SK-N-SH (cell line): Measurements from ENCODE around the gene NPIPB2. TPM values are rescaled to one million over a fixed set of nuclear protein-coding genes. Genes with fewer than 3 reads are reported as not detected.

Experiments used
- CTCF ChIA-PET: fragments of 300-600, 350-600 bp; formaldehyde crosslinking; extraction: SDS; loops from one replicate; lab custom pipeline; 2021; lab: Yijun Ruan, JAX
- POLR2A ChIA-PET: fragments of 350-600 bp; sonication (Branson Sonifier 250); formaldehyde crosslinking; extraction: SDS; loops from one replicate; lab custom pipeline; 2020; ENCODE audit warnings: antibody characterized with exemption, inconsistent platforms; lab: Yijun Ruan, JAX
- DNase-seq: peaks from one replicate; pipeline ENCODE4 v3.0.0; 2012
- H2AFZ ChIP-seq: fragments of 200-600 bp; sonication (generic); 2 replicates; pipeline ENCODE4 v1.8.1; 2016; ENCODE audit warnings: antibody characterized with exemption, mild to moderate bottlenecking, low read depth
- H3F3A ChIP-seq: fragments of 200-600 bp; sonication (generic); replicated peaks from 2 replicates; pipeline ENCODE3; 2016; ENCODE audit warnings: antibody characterized with exemption, mild to moderate bottlenecking; ENCODE audit not compliant: insufficient read depth
- H3K27ac ChIP-seq, 2 experiments: fragments of 200-500 bp in 1 of 2; fragments of 200-600 bp in 1 of 2; sonication (Bioruptor generic) in 1 of 2; sonication (generic), shearing (Covaris generic) in 1 of 2; 2 replicates each; pipeline versions ENCODE4 v1.5.1 to v1.6.1; 2014 to 2016; ENCODE audit warnings: low read depth in 2 of 2, inconsistent platforms in 1 of 2, low read length in 1 of 2, mild to moderate bottlenecking in 1 of 2, mixed read lengths in 1 of 2
- H3K27me3 ChIP-seq: fragments of 200-600 bp; sonication (generic), shearing (Covaris generic); 2 replicates; pipeline ENCODE4 v1.6.1; 2016; ENCODE audit warnings: mixed run types; ENCODE audit not compliant: insufficient read depth
- H3K36me3 ChIP-seq, 2 experiments: fragments of 200-500 bp in 1 of 2; fragments of 200-600 bp in 1 of 2; sonication (Bioruptor generic) in 1 of 2; sonication (generic) in 1 of 2; replicated peaks in 1 of 2; 2 replicates each; pipeline versions ENCODE3 to v1.5.1; 2014 to 2016; ENCODE audit warnings: low read length in 1 of 2, mild to moderate bottlenecking in 1 of 2; ENCODE audit not compliant: insufficient read depth in 2 of 2, control insufficient read depth in 1 of 2
- H3K4me1 ChIP-seq, 2 experiments: fragments of 200-500 bp in 1 of 2; fragments of 200-600 bp in 1 of 2; sonication (Bioruptor generic) in 1 of 2; sonication (generic), shearing (Covaris generic) in 1 of 2; 2 replicates each; pipeline versions ENCODE4 v1.5.1 to v1.6.1; 2014 to 2016; ENCODE audit warnings: low read depth in 1 of 2, low read length in 1 of 2, mixed run types in 1 of 2; ENCODE audit not compliant: insufficient read depth in 2 of 2, control insufficient read depth in 1 of 2
- H3K4me2 ChIP-seq: fragments of 200-600 bp; sonication (generic), shearing (Covaris generic); 2 replicates; pipeline ENCODE4 v1.6.1; 2017; ENCODE audit warnings: mixed run types
- H3K4me3 ChIP-seq, 2 experiments: fragments of 200-500 bp in 1 of 2; fragments of 200-600 bp in 1 of 2; sonication (Bioruptor generic) in 1 of 2; sonication (generic), shearing (Covaris generic) in 1 of 2; 2 replicates each; pipeline versions ENCODE4 v1.5.1 to v1.8.1; 2014 to 2016; ENCODE audit warnings: low read depth in 2 of 2, inconsistent platforms in 1 of 2, low read length in 1 of 2, mild to moderate bottlenecking in 1 of 2, mixed read lengths in 1 of 2, moderate library complexity in 1 of 2
- H3K79me2 ChIP-seq: fragments of 200-600 bp; sonication (generic); 2 replicates; pipeline ENCODE4 v1.8.1; 2017; ENCODE audit warnings: mild to moderate bottlenecking; ENCODE audit not compliant: insufficient read depth
- H3K9ac ChIP-seq: fragments of 200-600 bp; sonication (generic); 2 replicates; pipeline ENCODE4 v1.6.1; 2017; ENCODE audit warnings: mixed run types
- H3K9me2 ChIP-seq: fragments of 200-600 bp; sonication (generic); 2 replicates; pipeline ENCODE4 v1.6.1; 2017; ENCODE audit warnings: mixed run types
- H3K9me3 ChIP-seq: fragments of 200-600 bp; sonication (generic); 2 replicates; pipeline ENCODE4 v1.6.1; 2017; ENCODE audit warnings: mixed run types, mild to moderate bottlenecking, moderate library complexity
- H4K20me1 ChIP-seq: fragments of 200-600 bp; sonication (generic); 2 replicates; pipeline ENCODE4 v1.6.1; 2017; ENCODE audit warnings: mild to moderate bottlenecking, mixed run types; ENCODE audit not compliant: insufficient read depth
- CHD2 ChIP-seq: fragments of 150-350 bp; IDR thresholded peaks from 2 replicates; pipeline ENCODE4 v1.6.1; 2018; ENCODE audit warnings: low read length; ENCODE audit not compliant: partially characterized antibody
- CTCF ChIP-seq: fragments of 200-600 bp; sonication (generic); IDR thresholded peaks from 2 replicates; pipeline ENCODE4 v1.6.1; 2017; ENCODE audit warnings: antibody characterized with exemption, mild to moderate bottlenecking, moderate library complexity
- ELF1 ChIP-seq: IDR thresholded peaks from 2 replicates; pipeline ENCODE4 v1.4.0; 2012
- EP300 ChIP-seq, 2 experiments: IDR thresholded peaks; 2 replicates each; pipeline versions ENCODE4 v1.4.0 to v1.6.1; 2012; ENCODE audit warnings: borderline replicate concordance in 1 of 2, low read depth in 1 of 2, low read length in 1 of 2
- FOSL2 ChIP-seq: IDR thresholded peaks from 2 replicates; pipeline ENCODE4 v1.4.0; 2012; ENCODE audit warnings: low read depth, mild to moderate bottlenecking, moderate library complexity, borderline replicate concordance
- FOXJ3 ChIP-seq: sonication (generic); formaldehyde crosslinking; IDR thresholded peaks from 2 replicates; pipeline ENCODE4 v1.5.1; 2020; ENCODE audit warnings: mild to moderate bottlenecking, missing genetic modification reagents
- FOXM1 ChIP-seq: IDR thresholded peaks from 2 replicates; pipeline ENCODE4 v1.4.0; 2012; ENCODE audit warnings: low read depth, mild to moderate bottlenecking
- GATA2 ChIP-seq: sonication (generic); formaldehyde crosslinking; IDR thresholded peaks from 2 replicates; pipeline ENCODE4 v1.5.0; 2020; ENCODE audit warnings: mild to moderate bottlenecking, missing genetic modification reagents
- JUND ChIP-seq: IDR thresholded peaks from 2 replicates; pipeline ENCODE4 v1.4.0; 2012
- MAX ChIP-seq: IDR thresholded peaks from 2 replicates; pipeline ENCODE4 v1.4.0; 2012; ENCODE audit warnings: low read depth
- MEF2A ChIP-seq: IDR thresholded peaks from 2 replicates; pipeline ENCODE4 v1.4.0; 2012; ENCODE audit warnings: low read depth, borderline replicate concordance
- MXI1 ChIP-seq: IDR thresholded peaks from 2 replicates; pipeline ENCODE4 v1.6.1; 2012; ENCODE audit warnings: mild to moderate bottlenecking, low read depth, low read length, improper control_type of control experiment
- PBX3 ChIP-seq: IDR thresholded peaks from 2 replicates; pipeline ENCODE4; 2012
- POLR2AphosphoS5 ChIP-seq: IDR thresholded peaks from 2 replicates; pipeline ENCODE4 v1.6.1; 2012; ENCODE audit warnings: low read depth, low read length
- RAD21 ChIP-seq: IDR thresholded peaks from 2 replicates; pipeline ENCODE4 v1.6.1; 2012; ENCODE audit warnings: mild to moderate bottlenecking, low read length
- RCOR1 ChIP-seq: fragments of 150-350 bp; IDR thresholded peaks from 2 replicates; pipeline ENCODE4 v1.6.1; 2017; ENCODE audit warnings: antibody characterized with exemption, low read length
- RFX5 ChIP-seq: IDR thresholded peaks from 2 replicates; pipeline ENCODE4 v1.6.1; 2012; ENCODE audit warnings: mild to moderate bottlenecking, improper control_type of control experiment, low read length
- RXRA ChIP-seq: IDR thresholded peaks from 2 replicates; pipeline ENCODE4 v1.4.0; 2012; ENCODE audit warnings: low read depth, mild to moderate bottlenecking, borderline replicate concordance
- TEAD4 ChIP-seq: IDR thresholded peaks from 2 replicates; pipeline ENCODE4 v1.4.0; 2012; ENCODE audit warnings: mild to moderate bottlenecking, borderline replicate concordance; ENCODE audit not compliant: insufficient read depth
- ZBTB33 ChIP-seq: IDR thresholded peaks from 2 replicates; pipeline ENCODE4 v1.4.0; 2012; ENCODE audit warnings: low read depth, borderline replicate concordance
- WGBS: methylation state at CpG from one replicate; pipeline ENCODE4 v1.1.6; 2017; ENCODE audit warnings: low lambda C conversion rate; 5-methylcytosine and 5-hydroxymethylcytosine counted together
- polyA plus RNA-seq, 3 experiments: library from polyadenylated mRNA; depleted of rRNA; stranded (reverse); fragments of >200 nt; gene quantifications; 2 replicates each; pipeline ENCODE4 v1.2.3, GENCODE V29; 2012

The NPIPB2 gene
- polyA plus RNA-seq, 1 of the 3 experiments (the other 2 are of a cell fraction): 9.3 TPM

GRCh38 chr16:11896486-11897176 lies 45.2 kb downstream of the NPIPB2 start:
- peaks cover 0 to 17% of the 10 kb centered on the region in 2 experiments; a peak in 1 of 4 replicates for H3K4me1 ChIP-seq
- no peak overlapping the region for H2AFZ ChIP-seq
- H3K27ac ChIP-seq: peak overlapping the region in 1 of 2 experiments; percentile 74; a peak in 2 of 4 replicates
- 90% methylated on average over 5 of the region's 5 CpGs for WGBS
- H3K4me3 ChIP-seq: no peak overlapping the region
- H3K9ac ChIP-seq: no peak overlapping the region
- TF ChIP-seq PBX3: peak; percentile 43; the same call in 1 of the 2 replicates
- no peak for TF ChIP-seq CHD2
- peak; percentile 16; the same call in 1 of the 2 replicates for TF ChIP-seq FOSL2
- CTCF ChIA-PET: interaction anchor here (0.7 to 1.5 kb wide), 4 partner anchors 10 to 500 kb away, joined by 3 read pairs; no protein-coding TSS in a partner anchor
- H3K9me2 ChIP-seq: no peaks in the 10 kb centered on the region
- no peaks in the 10 kb centered on the region for H3K9me3 ChIP-seq
- H3K4me2 ChIP-seq: peak overlapping the region; percentile 17; the same call in 1 of the 2 replicates
- POLR2A ChIA-PET: no interaction called here
- peaks cover 63% of the 10 kb centered on the region for H4K20me1 ChIP-seq
- peaks cover 95% of the 10 kb centered on the region for H3K79me2 ChIP-seq
- no peak for DNase-seq
- peaks cover 19 to 41% of the 10 kb centered on the region in 2 experiments for H3K36me3 ChIP-seq
- H3K27me3 ChIP-seq: no peaks in the 10 kb centered on the region
- H3F3A ChIP-seq: peaks cover 30% of the 10 kb centered on the region

- CTCF ChIA-PET: interaction anchor here (1.5 kb wide), 1 partner anchor 175 kb away, joined by 3 read pairs; no protein-coding TSS in a partner anchor
- Histone ChIP-seq H3K9ac (no peak overlapping the region), H3K27ac (no peak overlapping the region), H2AFZ (no peak overlapping the region), H3K79me2 (peaks cover 79% of the 10 kb centered on the region), H3K4me2 (no peak overlapping the region), H3K4me3 (no peak overlapping the region), H4K20me1 (peaks cover 34% of the 10 kb centered on the region), H3K4me1 (peaks cover 0 to 17% of the 10 kb centered on the region in 2 experiments; a peak in 1 of 4 replicates), H3K9me3 (no peaks in the 10 kb centered on the region), H3F3A (peaks cover 35% of the 10 kb centered on the region), H3K9me2 (no peaks in the 10 kb centered on the region), H3K36me3 (peaks cover 28 to 58% of the 10 kb centered on the region in 2 experiments), H3K27me3 (no peaks in the 10 kb centered on the region)
- DNase-seq: no peak
- WGBS: 90% methylated on average over 2 of the region's 2 CpGs
- POLR2A ChIA-PET: no interaction called here
- TF ChIP-seq MAX: no peak
- TF ChIP-seq RAD21: no peak
- no peak for TF ChIP-seq PBX3
- no peak for TF ChIP-seq RXRA
- TF ChIP-seq RFX5: no peak
- TF ChIP-seq GATA2 (CRISPR knock-in tag): no peak
- no peak for TF ChIP-seq CHD2
- no peak for TF ChIP-seq JUND
- no peak for TF ChIP-seq POLR2AphosphoS5
- no peak for TF ChIP-seq CTCF
- no peak for TF ChIP-seq FOXM1
- no peak for TF ChIP-seq EP300 (IDR thresholded peaks at IDR 0.05; ENCODE audit: borderline replicate concordance in 1 of 2, low read depth in 1 of 2, low read length in 1 of 2)
- no peak for TF ChIP-seq FOXJ3 (CRISPR knock-in tag)
- no peak for TF ChIP-seq RCOR1
- TF ChIP-seq ELF1: no peak
- TF ChIP-seq MXI1: no peak
- TF ChIP-seq MEF2A: no peak
- TF ChIP-seq TEAD4: no peak
- no peak for TF ChIP-seq ZBTB33
Measured at GRCh38 chr16:11893571-11893970, 48.3 kb downstream of the NPIPB2 start.
